ENCODE results near the gene ZNF341.

ZNF341 gene

GRCh38 chr20:33702861-33703260 is 28.9 kb upstream of the ZNF341 start:
- no peak overlapping the region for H3K4me3 ChIP-seq (ENCODE audit: low read length in 2 of 2)
- H2BK12ac ChIP-seq (ENCODE audit: low read length) = peak overlapping the region; percentile 60
- peak overlapping the region; percentile 83 for H2AK5ac ChIP-seq (ENCODE audit: low read depth, low read length)
- no peaks in the 10 kb centered on the region for H3K4me1 ChIP-seq (ENCODE audit: control insufficient read depth in 2 of 2, insufficient read depth in 1 of 2, low read depth in 1 of 2, low read length in 2 of 2)
- H3K18ac ChIP-seq (ENCODE audit: low read length) = peak overlapping the region; percentile 59
- H3K9me3 ChIP-seq (replicated peaks in 1 of 2; ENCODE audit: control insufficient read depth in 2 of 2, insufficient read depth in 1 of 2, low read depth in 1 of 2, low read length in 2 of 2) = peaks cover 1 to 6% of the 10 kb centered on the region in 2 donors
- no peak overlapping the region for H2AFZ ChIP-seq (ENCODE audit: low read length)
- no peaks in the 10 kb centered on the region for H3K27me3 ChIP-seq (ENCODE audit: control insufficient read depth in 3 of 3, insufficient read depth in 3 of 3, low read depth in 1 of 3, low read length in 3 of 3)
- H3K79me1 ChIP-seq (ENCODE audit: low read depth, low read length) = no peaks in the 10 kb centered on the region
- H3K4me2 ChIP-seq (ENCODE audit: insufficient read depth, low read length, poor library complexity, severe bottlenecking) = no peak overlapping the region
- DNase-seq (ENCODE audit: low spot score) = no peak
- no CpG with 5 or more reads among the region's 5 CpGs for WGBS, 2 donors (ENCODE audit: extremely low coverage in 2 of 2, insufficient read length in 2 of 2, insufficient replicate concordance in 1 of 2)
- no peak overlapping the region for H2BK5ac ChIP-seq (ENCODE audit: low read length)
- no peak overlapping the region for H3K27ac ChIP-seq (replicated peaks; ENCODE audit: low read length)
- no peak overlapping the region for H4K8ac ChIP-seq (ENCODE audit: low read depth, low read length)
- H4K91ac ChIP-seq (ENCODE audit: low read depth, low read length, poor library complexity) = peak overlapping the region; percentile 82
- no peak overlapping the region for H3K14ac ChIP-seq (ENCODE audit: low read length)
- no peak overlapping the region for H2BK120ac ChIP-seq (ENCODE audit: low read depth, low read length)
- H3K23ac ChIP-seq (ENCODE audit: low read depth, low read length, poor library complexity) = no peak overlapping the region
- H2BK15ac ChIP-seq (ENCODE audit: low read length) = peak overlapping the region; percentile 14
- H3K36me3 ChIP-seq (replicated peaks in 1 of 2; ENCODE audit: control insufficient read depth in 2 of 2, insufficient read depth in 2 of 2, low read length in 2 of 2) = no peaks in the 10 kb centered on the region
- H3K9ac ChIP-seq (ENCODE audit: low read depth, low read length, poor library complexity) = no peak overlapping the region
- no peak overlapping the region for H3K4ac ChIP-seq (ENCODE audit: low read length)

GRCh38 chr20:33703498-33704137 is 28.2 kb upstream of the ZNF341 start:
- no peak overlapping the region for H4K91ac ChIP-seq (ENCODE audit: low read depth, low read length, poor library complexity)
- H2BK15ac ChIP-seq (ENCODE audit: low read length) = no peak overlapping the region
- no peak overlapping the region for H4K8ac ChIP-seq (ENCODE audit: low read depth, low read length)
- no peaks in the 10 kb centered on the region for H3K4me1 ChIP-seq (ENCODE audit: control insufficient read depth in 2 of 2, insufficient read depth in 1 of 2, low read depth in 1 of 2, low read length in 2 of 2)
- H3K23ac ChIP-seq (ENCODE audit: low read depth, low read length, poor library complexity) = no peak overlapping the region
- no peak overlapping the region for H3K18ac ChIP-seq (ENCODE audit: low read length)
- no peak overlapping the region for H2AK5ac ChIP-seq (ENCODE audit: low read depth, low read length)
- no peak for DNase-seq (ENCODE audit: low spot score)
- peaks cover 0 to 1% of the 10 kb centered on the region in 2 donors for H3K9me3 ChIP-seq (replicated peaks in 1 of 2; ENCODE audit: control insufficient read depth in 2 of 2, insufficient read depth in 1 of 2, low read depth in 1 of 2, low read length in 2 of 2)
- H3K27ac ChIP-seq (replicated peaks; ENCODE audit: low read length) = no peak overlapping the region
- no peak overlapping the region for H3K14ac ChIP-seq (ENCODE audit: low read length)
- H2BK12ac ChIP-seq (ENCODE audit: low read length) = no peak overlapping the region
- WGBS, 2 donors (ENCODE audit: extremely low coverage in 2 of 2, insufficient read length in 2 of 2, insufficient replicate concordance in 1 of 2) = no CpG with 5 or more reads among the region's 8 CpGs
- no peaks in the 10 kb centered on the region for H3K27me3 ChIP-seq (ENCODE audit: control insufficient read depth in 3 of 3, insufficient read depth in 3 of 3, low read depth in 1 of 3, low read length in 3 of 3)
- no peak overlapping the region for H3K4me2 ChIP-seq (ENCODE audit: insufficient read depth, low read length, poor library complexity, severe bottlenecking)
- no peak overlapping the region for H3K9ac ChIP-seq (ENCODE audit: low read depth, low read length, poor library complexity)
- H3K79me1 ChIP-seq (ENCODE audit: low read depth, low read length) = no peaks in the 10 kb centered on the region
- no peak overlapping the region for H3K4ac ChIP-seq (ENCODE audit: low read length)
- no peaks in the 10 kb centered on the region for H3K36me3 ChIP-seq (replicated peaks in 1 of 2; ENCODE audit: control insufficient read depth in 2 of 2, insufficient read depth in 2 of 2, low read length in 2 of 2)
- H3K4me3 ChIP-seq (ENCODE audit: low read length in 2 of 2) = no peak overlapping the region
- no peak overlapping the region for H2BK5ac ChIP-seq (ENCODE audit: low read length)
- H2AFZ ChIP-seq (ENCODE audit: low read length) = no peak overlapping the region
- no peak overlapping the region for H2BK120ac ChIP-seq (ENCODE audit: low read depth, low read length)

GRCh38 chr20:33704197-33704924 is 27.4 kb upstream of the ZNF341 start:
- Histone ChIP-seq H3K4me1 (ENCODE audit: control insufficient read depth in 2 of 2, insufficient read depth in 1 of 2, low read depth in 1 of 2, low read length in 2 of 2) (no peaks in the 10 kb centered on the region), H4K91ac (ENCODE audit: low read depth, low read length, poor library complexity) (no peak overlapping the region), H3K9ac (ENCODE audit: low read depth, low read length, poor library complexity) (no peak overlapping the region), H3K23ac (ENCODE audit: low read depth, low read length, poor library complexity) (no peak overlapping the region), H4K8ac (ENCODE audit: low read depth, low read length) (no peak overlapping the region), H3K4ac (ENCODE audit: low read length) (no peak overlapping the region), H2BK5ac (ENCODE audit: low read length) (no peak overlapping the region), H2BK15ac (ENCODE audit: low read length) (no peak overlapping the region), H2BK120ac (ENCODE audit: low read depth, low read length) (no peak overlapping the region), H3K4me3 (ENCODE audit: low read length in 2 of 2) (no peak overlapping the region), H2AK5ac (ENCODE audit: low read depth, low read length) (no peak overlapping the region), H3K14ac (ENCODE audit: low read length) (no peak overlapping the region), H3K36me3 (replicated peaks in 1 of 2; ENCODE audit: control insufficient read depth in 2 of 2, insufficient read depth in 2 of 2, low read length in 2 of 2) (no peaks in the 10 kb centered on the region), H2AFZ (ENCODE audit: low read length) (no peak overlapping the region), H3K79me1 (ENCODE audit: low read depth, low read length) (no peaks in the 10 kb centered on the region), H2BK12ac (ENCODE audit: low read length) (no peak overlapping the region), H3K9me3 (replicated peaks in 1 of 2; ENCODE audit: control insufficient read depth in 2 of 2, insufficient read depth in 1 of 2, low read depth in 1 of 2, low read length in 2 of 2) (peaks cover 0 to 1% of the 10 kb centered on the region in 2 donors), H3K27me3 (ENCODE audit: control insufficient read depth in 3 of 3, insufficient read depth in 3 of 3, low read depth in 1 of 3, low read length in 3 of 3) (no peaks in the 10 kb centered on the region), H3K18ac (ENCODE audit: low read length) (no peak overlapping the region), H3K27ac (replicated peaks; ENCODE audit: low read length) (no peak overlapping the region), H3K4me2 (ENCODE audit: insufficient read depth, low read length, poor library complexity, severe bottlenecking) (no peak overlapping the region)
- no CpG with 5 or more reads among the region's 11 CpGs for WGBS, 2 donors (ENCODE audit: extremely low coverage in 2 of 2, insufficient read length in 2 of 2, insufficient replicate concordance in 1 of 2)
- no peak for DNase-seq (ENCODE audit: low spot score)

- Histone ChIP-seq H3K18ac (ENCODE audit: low read length) (peak overlapping the region; percentile 29), H3K36me3 (replicated peaks in 1 of 2; ENCODE audit: control insufficient read depth in 2 of 2, insufficient read depth in 2 of 2, low read length in 2 of 2) (no peaks in the 10 kb centered on the region), H2BK5ac (ENCODE audit: low read length) (no peak overlapping the region), H3K4me3 (ENCODE audit: low read length in 2 of 2) (no peak overlapping the region), H2AFZ (ENCODE audit: low read length) (peak overlapping the region; percentile 24), H3K9ac (ENCODE audit: low read depth, low read length, poor library complexity) (no peak overlapping the region), H4K91ac (ENCODE audit: low read depth, low read length, poor library complexity) (no peak overlapping the region), H3K27me3 (ENCODE audit: control insufficient read depth in 3 of 3, insufficient read depth in 3 of 3, low read depth in 1 of 3, low read length in 3 of 3) (peaks cover 0 to 17% (median 0%) of the 10 kb centered on the region in 3 experiments), H3K4me2 (ENCODE audit: insufficient read depth, low read length, poor library complexity, severe bottlenecking) (no peak overlapping the region), H2BK15ac (ENCODE audit: low read length) (no peak overlapping the region), H3K23ac (ENCODE audit: low read depth, low read length, poor library complexity) (peak overlapping the region; percentile 29), H3K9me3 (replicated peaks in 1 of 2; ENCODE audit: control insufficient read depth in 2 of 2, insufficient read depth in 1 of 2, low read depth in 1 of 2, low read length in 2 of 2) (peaks cover 0 to 1% of the 10 kb centered on the region in 2 donors), H3K14ac (ENCODE audit: low read length) (no peak overlapping the region), H2BK120ac (ENCODE audit: low read depth, low read length) (no peak overlapping the region), H2BK12ac (ENCODE audit: low read length) (no peak overlapping the region), H2AK5ac (ENCODE audit: low read depth, low read length) (no peak overlapping the region), H3K27ac (replicated peaks; ENCODE audit: low read length) (no peak overlapping the region), H3K79me1 (ENCODE audit: low read depth, low read length) (no peaks in the 10 kb centered on the region), H4K8ac (ENCODE audit: low read depth, low read length) (no peak overlapping the region), H3K4me1 (ENCODE audit: control insufficient read depth in 2 of 2, insufficient read depth in 1 of 2, low read depth in 1 of 2, low read length in 2 of 2) (no peaks in the 10 kb centered on the region), H3K4ac (ENCODE audit: low read length) (no peak overlapping the region)
- DNase-seq (ENCODE audit: low spot score) = no peak
- WGBS, 2 donors (ENCODE audit: extremely low coverage in 2 of 2, insufficient read length in 2 of 2, insufficient replicate concordance in 1 of 2) = no CpG with 5 or more reads among the region's 11 CpGs
These were observed 24.1 kb upstream of the ZNF341 start for GRCh38 chr20:33707668-33708067.
